ENCODE measurements around the gene ZSCAN12. TPM values are rescaled to one million over a fixed set of nuclear protein-coding genes. Genes with fewer than 3 reads are reported as not detected.

The ZSCAN12 gene
- total RNA-seq, 4 donors from 2014 or later = 1.2 to 3.2 (median 2.3) TPM

DNA sequence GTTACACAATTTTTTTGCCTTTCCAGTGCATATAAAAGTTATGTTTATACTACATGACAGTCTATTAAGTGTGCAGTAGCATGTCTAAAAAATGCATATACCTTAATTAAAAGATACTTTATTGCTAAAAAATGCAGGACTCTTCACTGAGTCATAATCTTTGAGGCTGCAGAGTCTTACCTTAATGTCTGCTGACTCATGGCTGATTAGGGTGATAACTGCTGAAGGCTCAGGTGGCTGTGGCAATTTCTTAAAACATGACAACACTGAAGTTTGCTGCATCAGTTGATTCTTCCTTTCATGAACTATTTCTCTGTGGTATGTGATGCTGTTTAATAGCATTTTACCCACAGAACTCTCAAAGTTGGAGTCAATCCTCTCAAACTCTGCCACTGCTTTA is 24.6 kb upstream of the ZSCAN12 start:
- Histone ChIP-seq H3K27me3 (no peaks in the 10 kb centered on the region), H3K9me3 (no peaks in the 10 kb centered on the region), H3K4me3 (no peak overlapping the region), H3K4me1 (no peaks in the 10 kb centered on the region), H3K27ac (no peak overlapping the region), H3K36me3 (no peaks in the 10 kb centered on the region)
- no peak for DNase-seq (ENCODE audit: low spot score in 2 of 2)
- TF ChIP-seq POLR2AphosphoS5 (IDR thresholded peaks at IDR 0.05) (no peak), EP300 (IDR thresholded peaks at IDR 0.05) (no peak), POLR2A (IDR thresholded peaks at IDR 0.05) (no peak), CTCF (IDR thresholded peaks at IDR 0.05) (no peak)

DNA sequence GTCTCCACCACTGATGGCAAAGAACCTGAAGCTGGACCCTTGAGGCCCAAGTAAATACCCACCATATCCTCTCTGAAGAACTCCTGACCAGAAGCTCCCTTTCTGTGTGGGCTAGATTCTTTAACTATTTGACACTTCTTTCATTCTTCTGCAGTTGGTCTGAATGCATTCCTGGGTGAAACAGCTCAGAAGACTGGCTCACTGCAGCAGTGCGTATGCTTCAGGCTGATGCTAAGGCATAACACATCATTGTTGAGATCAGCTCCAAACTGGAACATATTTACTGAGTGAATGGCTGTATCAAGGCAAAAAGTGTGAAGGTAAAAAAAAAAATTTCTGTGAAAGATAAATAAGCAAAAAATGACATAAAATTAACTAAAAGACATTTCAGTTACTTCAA is 24.0 kb upstream of the ZSCAN12 start:
- no peak for DNase-seq (ENCODE audit: low spot score in 2 of 2)
- TF ChIP-seq CTCF (IDR thresholded peaks at IDR 0.05) (no peak), POLR2AphosphoS5 (IDR thresholded peaks at IDR 0.05) (no peak), POLR2A (IDR thresholded peaks at IDR 0.05) (no peak), EP300 (IDR thresholded peaks at IDR 0.05) (no peak)
- no peak overlapping the region for H3K4me3 ChIP-seq
- H3K9me3 ChIP-seq = no peaks in the 10 kb centered on the region
- no peaks in the 10 kb centered on the region for H3K36me3 ChIP-seq
- 96% methylated on average over 1 of the region's 1 CpG for WGBS
- H3K27me3 ChIP-seq = no peaks in the 10 kb centered on the region
- no peaks in the 10 kb centered on the region for H3K4me1 ChIP-seq
- no peak overlapping the region for H3K27ac ChIP-seq

GRCh38 chr6:28413681-28414080 is 14.1 kb upstream of the ZSCAN12 start:
- no peak for DNase-seq (ENCODE audit: low spot score in 2 of 2)
- no peak overlapping the region for H3K4me3 ChIP-seq
- H3K27me3 ChIP-seq = peaks cover 6% of the 10 kb centered on the region
- H3K9me3 ChIP-seq = no peaks in the 10 kb centered on the region
- H3K4me1 ChIP-seq = no peaks in the 10 kb centered on the region
- TF ChIP-seq POLR2A (IDR thresholded peaks at IDR 0.05) (no peak), POLR2AphosphoS5 (IDR thresholded peaks at IDR 0.05) (no peak), CTCF (IDR thresholded peaks at IDR 0.05) (no peak), EP300 (IDR thresholded peaks at IDR 0.05) (no peak)
- H3K27ac ChIP-seq = no peak overlapping the region
- no peaks in the 10 kb centered on the region for H3K36me3 ChIP-seq

DNA sequence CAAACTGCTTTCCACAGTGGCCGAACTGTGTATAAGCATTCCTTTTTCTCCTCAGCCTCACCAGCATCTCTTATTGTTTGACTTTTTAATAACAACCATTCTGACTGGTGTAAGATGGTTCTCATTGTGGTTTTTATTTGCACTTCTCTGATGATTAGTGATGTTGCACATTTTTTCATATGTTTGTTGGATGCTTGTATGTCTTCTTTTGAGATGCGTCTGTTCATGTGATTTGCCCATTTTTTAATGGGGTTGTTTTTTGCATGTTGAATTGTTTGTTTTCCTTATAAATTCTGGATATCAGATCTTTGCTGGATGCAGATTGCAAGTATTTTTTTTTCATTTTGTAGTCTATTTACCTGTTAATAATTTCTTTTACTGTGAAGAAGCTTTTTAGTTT is 11.2 kb upstream of the ZSCAN12 start:
- 97% methylated on average over 2 of the region's 2 CpGs for WGBS
- no peaks in the 10 kb centered on the region for H3K9me3 ChIP-seq
- DNase-seq (ENCODE audit: low spot score in 2 of 2) = no peak
- no peak for TF ChIP-seq POLR2AphosphoS5 (IDR thresholded peaks at IDR 0.05)
- TF ChIP-seq POLR2A (IDR thresholded peaks at IDR 0.05) = no peak
- no peak for TF ChIP-seq EP300 (IDR thresholded peaks at IDR 0.05)
- no peak for TF ChIP-seq CTCF (IDR thresholded peaks at IDR 0.05)
- H3K4me1 ChIP-seq = no peaks in the 10 kb centered on the region
- no peak overlapping the region for H3K27ac ChIP-seq
- no peaks in the 10 kb centered on the region for H3K36me3 ChIP-seq
- H3K27me3 ChIP-seq = peaks cover 10% of the 10 kb centered on the region
- H3K4me3 ChIP-seq = no peak overlapping the region

GRCh38 chr6:28408076-28408802 is 8.7 kb upstream of the ZSCAN12 start:
- Histone ChIP-seq H3K4me3 (no peak overlapping the region), H3K36me3 (no peaks in the 10 kb centered on the region), H3K4me1 (no peaks in the 10 kb centered on the region), H3K9me3 (no peaks in the 10 kb centered on the region), H3K27me3 (peaks cover 24% of the 10 kb centered on the region), H3K27ac (no peak overlapping the region)
- TF ChIP-seq POLR2A (IDR thresholded peaks at IDR 0.05) (no peak), EP300 (IDR thresholded peaks at IDR 0.05) (no peak), CTCF (IDR thresholded peaks at IDR 0.05) (no peak), POLR2AphosphoS5 (IDR thresholded peaks at IDR 0.05) (no peak)
- DNase-seq (ENCODE audit: low spot score in 2 of 2) = no peak
- 92% methylated on average over 5 of the region's 5 CpGs for WGBS

Data from suprapubic skin (tissue), 4 donors.